ENCODE data around the gene ZNF732.
"Not testable (repeated sequence)": the region's sequence is repeated elsewhere in the genome, so short reads cannot be mapped to it uniquely, and the experiment has no call there.

The ZNF732 gene

GRCh38 chr4:259240-259639, 46.0 kb downstream of the ZNF732 start:
- H3K4me3 ChIP-seq (ENCODE audit: low read length); DNase-seq (ENCODE audit: low read depth, low spot score): not testable (repeated sequence)

- no peak overlapping the region for H3K4me3 ChIP-seq (ENCODE audit: low read length)
- no peak for DNase-seq (ENCODE audit: low read depth, low spot score)
Measured at GRCh38 chr4:256492-256891, 48.8 kb downstream of the ZNF732 start.

- no peak for DNase-seq (ENCODE audit: low read depth, low spot score)
- no peak overlapping the region for H3K4me3 ChIP-seq (ENCODE audit: low read length)
Measured at GRCh38 chr4:253936-254756, 51.1 kb downstream of the ZNF732 start.

GRCh38 chr4:252065-252601, 53.1 kb downstream of the ZNF732 start:
- H3K4me3 ChIP-seq (ENCODE audit: low read length), result no peak overlapping the region
- DNase-seq (ENCODE audit: low read depth, low spot score), result no peak

GRCh38 chr4:244471-244870, 60.8 kb downstream of the ZNF732 start:
- H3K4me3 ChIP-seq (ENCODE audit: low read length), result no peak overlapping the region
- DNase-seq (ENCODE audit: low read depth, low spot score), result peak; percentile 73

GRCh38 chr4:243426-243825, 61.8 kb downstream of the ZNF732 start:
- no peak overlapping the region for H3K4me3 ChIP-seq (ENCODE audit: low read length)
- no peak for DNase-seq (ENCODE audit: low read depth, low spot score)

- H3K4me3 ChIP-seq (ENCODE audit: low read length), result peak overlapping the region; percentile 43
- DNase-seq (ENCODE audit: low read depth, low spot score), result peak; percentile 86
Measured at GRCh38 chr4:242121-242848, 63.0 kb downstream of the ZNF732 start.

- not testable (repeated sequence) for H3K4me3 ChIP-seq (ENCODE audit: low read length); DNase-seq (ENCODE audit: low read depth, low spot score)
Measured at GRCh38 chr4:241411-241810, 63.9 kb downstream of the ZNF732 start.

- no peak for DNase-seq (ENCODE audit: low read depth, low spot score)
- no peak overlapping the region for H3K4me3 ChIP-seq (ENCODE audit: low read length)
Measured at GRCh38 chr4:236028-236427, 69.2 kb downstream of the ZNF732 start.

GRCh38 chr4:234178-234577, 71.1 kb downstream of the ZNF732 start:
- H3K4me3 ChIP-seq (ENCODE audit: low read length), result no peak overlapping the region
- peak; percentile 35 for DNase-seq (ENCODE audit: low read depth, low spot score)

GRCh38 chr4:223913-224497, 81.3 kb downstream of the ZNF732 start:
- H3K4me3 ChIP-seq (ENCODE audit: low read length), result no peak overlapping the region
- no peak for DNase-seq (ENCODE audit: low read depth, low spot score)
